Measurements from ENCODE around the gene TAB2.

DNA sequence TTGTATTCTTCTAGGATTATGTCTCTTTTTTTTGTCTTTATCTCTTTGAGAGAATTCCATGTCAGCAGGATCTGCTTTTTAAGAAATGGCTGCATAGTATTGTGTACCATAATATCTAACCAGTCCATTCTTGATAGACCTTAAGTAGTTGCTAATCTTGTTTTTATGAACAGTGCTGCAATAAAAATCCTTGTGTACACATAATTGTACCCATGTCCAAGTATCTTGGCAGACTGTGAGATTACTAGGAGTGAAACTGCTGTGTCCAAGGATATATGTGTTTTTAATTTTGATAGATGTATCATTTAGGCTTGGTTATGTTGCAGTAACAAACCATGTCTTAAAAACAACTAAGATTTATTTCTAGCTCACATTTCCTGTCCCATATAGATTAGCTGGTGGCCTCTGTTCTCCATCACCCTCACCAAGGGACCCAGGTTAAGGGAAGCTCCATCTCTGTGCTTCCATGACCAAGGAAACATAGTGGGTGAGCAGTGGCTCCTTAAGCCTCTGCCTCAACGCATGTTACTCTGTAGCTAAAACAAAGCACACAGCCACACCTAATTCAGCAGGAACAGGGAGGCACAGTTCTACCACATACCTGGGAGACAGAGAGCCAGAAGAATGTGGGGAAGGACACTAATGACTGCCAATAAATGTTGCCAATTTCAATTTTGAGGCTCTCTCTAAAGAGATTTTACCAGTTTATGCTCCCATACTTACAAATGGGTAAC lies 70.4 kb downstream of the TAB2 start:
- TF ChIP-seq, protein P1, sequence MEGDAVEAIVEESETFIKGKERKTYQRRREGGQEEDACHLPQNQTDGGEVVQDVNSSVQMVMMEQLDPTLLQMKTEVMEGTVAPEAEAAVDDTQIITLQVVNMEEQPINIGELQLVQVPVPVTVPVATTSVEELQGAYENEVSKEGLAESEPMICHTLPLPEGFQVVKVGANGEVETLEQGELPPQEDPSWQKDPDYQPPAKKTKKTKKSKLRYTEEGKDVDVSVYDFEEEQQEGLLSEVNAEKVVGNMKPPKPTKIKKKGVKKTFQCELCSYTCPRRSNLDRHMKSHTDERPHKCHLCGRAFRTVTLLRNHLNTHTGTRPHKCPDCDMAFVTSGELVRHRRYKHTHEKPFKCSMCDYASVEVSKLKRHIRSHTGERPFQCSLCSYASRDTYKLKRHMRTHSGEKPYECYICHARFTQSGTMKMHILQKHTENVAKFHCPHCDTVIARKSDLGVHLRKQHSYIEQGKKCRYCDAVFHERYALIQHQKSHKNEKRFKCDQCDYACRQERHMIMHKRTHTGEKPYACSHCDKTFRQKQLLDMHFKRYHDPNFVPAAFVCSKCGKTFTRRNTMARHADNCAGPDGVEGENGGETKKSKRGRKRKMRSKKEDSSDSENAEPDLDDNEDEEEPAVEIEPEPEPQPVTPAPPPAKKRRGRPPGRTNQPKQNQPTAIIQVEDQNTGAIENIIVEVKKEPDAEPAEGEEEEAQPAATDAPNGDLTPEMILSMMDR (IDR thresholded peaks at IDR 0.05), result no peak
- no peak for TF ChIP-seq POLR2AphosphoS5 (IDR thresholded peaks at IDR 0.05)
- TF ChIP-seq POLR2A (IDR thresholded peaks at IDR 0.05), result no peak
